Prostate gland (tissue), 2 donors: ENCODE measurements around the gene PHEX.

Source experiments
- CTCF ChIP-seq, 4 experiments: fragments of 200-600 bp in 2 of 4; fragments of 450-650 bp in 2 of 4; sonication (generic) in 2 of 4; IDR thresholded peaks; 1 replicate in 3 of 4; 2 replicates in 1 of 4; pipeline ENCODE4 v1.5.1; 2016 to 2019; ENCODE audit warnings: antibody characterized with exemption in 4 of 4, mild to moderate bottlenecking in 2 of 4, moderate library complexity in 2 of 4
- POLR2A ChIP-seq: fragments of 450-650 bp; IDR thresholded peaks from one replicate; pipeline ENCODE4 v1.6.1; 2016; ENCODE audit warnings: antibody characterized with exemption, mild to moderate bottlenecking
- POLR2AphosphoS5 ChIP-seq: sonication (generic); formaldehyde crosslinking; IDR thresholded peaks from one replicate; pipeline ENCODE4 v1.6.1; 2017; ENCODE audit warnings: antibody characterized with exemption

DNA sequence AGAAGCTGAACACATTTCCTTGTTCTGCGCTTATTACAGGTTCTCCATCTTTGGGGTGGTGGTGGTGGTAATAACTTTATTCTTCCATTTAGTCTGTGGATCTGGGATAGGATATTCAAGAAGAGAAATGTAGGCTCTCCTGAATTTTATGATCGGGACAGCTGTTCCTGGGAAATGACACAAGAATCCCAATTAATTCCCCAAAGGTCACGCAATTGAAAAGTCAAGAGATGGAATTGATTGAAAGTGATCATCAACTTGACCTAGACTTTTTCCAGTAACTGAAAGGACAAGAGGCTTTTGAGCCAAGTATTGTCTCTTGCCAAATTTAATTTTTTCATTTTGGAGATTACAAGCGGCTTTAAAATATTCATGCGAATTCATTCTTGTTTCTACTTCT is 141.8 kb downstream of the PHEX start:
- TF ChIP-seq CTCF (IDR thresholded peaks at IDR 0.05) (no peak), POLR2AphosphoS5 (no peak), POLR2A (no peak)
